Neuronal stem cell (in vitro differentiated cells): ENCODE data around the gene SMTNL2.
A peak's percentile ranks its signal among the peaks of the same experiment; 100 is the strongest.

ENCODE experiments used
- DNase-seq: peaks from one replicate; pipeline ENCODE4 v3.0.0-alpha.2; 2013; ENCODE audit warnings: low spot score
- H2AFZ ChIP-seq: one replicate; pipeline ENCODE4 v1.6.1; 2013; ENCODE audit warnings: mild to moderate bottlenecking, low read length, inconsistent platforms
- H2AK5ac ChIP-seq: 2 replicates; pipeline ENCODE4 v1.6.1; 2013; ENCODE audit warnings: low read depth, mild to moderate bottlenecking, inconsistent platforms, low read length, moderate library complexity, mixed read lengths
- H2BK120ac ChIP-seq: 2 replicates; pipeline ENCODE4 v1.6.1; 2013; ENCODE audit warnings: low read depth, mild to moderate bottlenecking, inconsistent platforms, low read length, moderate library complexity, mixed read lengths
- H2BK12ac ChIP-seq: one replicate; pipeline ENCODE4 v1.6.1; 2013; ENCODE audit warnings: low read length, inconsistent platforms
- H2BK15ac ChIP-seq: 2 replicates; pipeline ENCODE4 v1.6.1; 2013; ENCODE audit warnings: mild to moderate bottlenecking, low read length, inconsistent platforms, mixed read lengths
- H2BK5ac ChIP-seq: one replicate; pipeline ENCODE4 v1.6.1; 2013; ENCODE audit warnings: inconsistent platforms, mild to moderate bottlenecking, low read length, moderate library complexity
- H3K14ac ChIP-seq: one replicate; pipeline ENCODE4 v1.6.1; 2013; ENCODE audit warnings: low read length, inconsistent platforms
- H3K18ac ChIP-seq: 2 replicates; pipeline ENCODE4 v1.6.1; 2013; ENCODE audit warnings: low read length, inconsistent platforms
- H3K23ac ChIP-seq: 2 replicates; pipeline ENCODE4 v1.6.1; 2013; ENCODE audit warnings: low read depth, mild to moderate bottlenecking, mixed read lengths, low read length, inconsistent platforms; ENCODE audit not compliant: poor library complexity
- H3K27ac ChIP-seq: replicated peaks from 3 replicates; pipeline ENCODE4 v1.5.1; 2013; ENCODE audit warnings: low read length, inconsistent platforms
- H3K27me3 ChIP-seq, 3 experiments: 2 replicates each; pipeline ENCODE4 v1.6.1; 2013; ENCODE audit warnings: low read length in 3 of 3, mild to moderate bottlenecking in 2 of 3, inconsistent platforms in 1 of 3, low read depth in 1 of 3, mixed read lengths in 1 of 3, moderate library complexity in 1 of 3; ENCODE audit not compliant: control insufficient read depth in 3 of 3, insufficient read depth in 3 of 3
- H3K36me3 ChIP-seq, 2 donors: replicated peaks in 1 of 2; 2 replicates each; pipeline ENCODE4 v1.6.1; 2013; ENCODE audit warnings: low read length in 2 of 2; ENCODE audit not compliant: control insufficient read depth in 2 of 2, insufficient read depth in 2 of 2
- H3K4ac ChIP-seq: 2 replicates; pipeline ENCODE4 v1.6.1; 2013; ENCODE audit warnings: inconsistent platforms, mild to moderate bottlenecking, low read length, moderate library complexity
- H3K4me1 ChIP-seq, 2 donors: 1 replicate in 1 of 2; 2 replicates in 1 of 2; pipeline ENCODE4 v1.6.1; 2013; ENCODE audit warnings: low read length in 2 of 2, low read depth in 1 of 2; ENCODE audit not compliant: control insufficient read depth in 2 of 2, insufficient read depth in 1 of 2
- H3K4me2 ChIP-seq: one replicate; pipeline ENCODE4 v1.6.1; 2013; ENCODE audit warnings: mild to moderate bottlenecking, low read length, inconsistent platforms; ENCODE audit not compliant: insufficient read depth, poor library complexity, severe bottlenecking
- H3K4me3 ChIP-seq, 2 donors: 2 replicates each; pipeline ENCODE4 v1.5.1; 2013; ENCODE audit warnings: low read length in 2 of 2, mild to moderate bottlenecking in 2 of 2, inconsistent platforms in 1 of 2, moderate library complexity in 1 of 2
- H3K79me1 ChIP-seq: one replicate; pipeline ENCODE4 v1.6.1; 2013; ENCODE audit warnings: low read depth, mild to moderate bottlenecking, inconsistent platforms, low read length, moderate library complexity
- H3K9ac ChIP-seq: one replicate; pipeline ENCODE4 v1.6.1; 2013; ENCODE audit warnings: mild to moderate bottlenecking, low read depth, low read length, inconsistent platforms; ENCODE audit not compliant: poor library complexity
- H3K9me3 ChIP-seq, 2 donors: replicated peaks in 1 of 2; 2 replicates each; pipeline versions ENCODE3 to v1.6.1; 2013; ENCODE audit warnings: low read length in 2 of 2, mild to moderate bottlenecking in 2 of 2, inconsistent platforms in 1 of 2, low read depth in 1 of 2, mixed read lengths in 1 of 2, moderate library complexity in 1 of 2; ENCODE audit not compliant: control insufficient read depth in 2 of 2, insufficient read depth in 1 of 2
- H4K8ac ChIP-seq: one replicate; pipeline ENCODE4 v1.6.1; 2013; ENCODE audit warnings: low read depth, mild to moderate bottlenecking, inconsistent platforms, low read length, moderate library complexity
- H4K91ac ChIP-seq: one replicate; pipeline ENCODE4 v1.6.1; 2013; ENCODE audit warnings: low read length, low read depth, mild to moderate bottlenecking, inconsistent platforms; ENCODE audit not compliant: poor library complexity
- WGBS, 2 donors: extraction: QIAGEN DNeasy Blood & Tissue Kit; methylation state at CpG; one replicate each; pipeline ENCODE4 v1.1.7; 2013; ENCODE audit warnings: missing lambda C conversion rate in 2 of 2, mixed read lengths in 1 of 2; ENCODE audit not compliant: insufficient read length in 2 of 2, insufficient replicate concordance in 1 of 2; ENCODE audit errors: extremely low coverage in 2 of 2; 5-methylcytosine and 5-hydroxymethylcytosine counted together

Gene SMTNL2

GRCh38 chr17:4584917-4585637 lies 748 bp downstream of the SMTNL2 start:
- H3K27ac ChIP-seq, result no peak overlapping the region
- peak overlapping the region; percentile 97 for H2BK12ac ChIP-seq
- H3K23ac ChIP-seq, result peak overlapping the region; percentile 68
- peak overlapping the region; percentile 65 for H4K8ac ChIP-seq
- H4K91ac ChIP-seq, result no peak overlapping the region
- no peaks in the 10 kb centered on the region for H3K36me3 ChIP-seq
- H2BK15ac ChIP-seq, result peak overlapping the region; percentile 91
- peak overlapping the region; percentile 88 for H3K9ac ChIP-seq
- no peak overlapping the region for H2BK5ac ChIP-seq
- H3K4ac ChIP-seq, result no peak overlapping the region
- peak overlapping the region; percentile 99 for H3K18ac ChIP-seq
- no CpG with 5 or more reads among the region's 57 CpGs for WGBS, 2 donors
- H3K27me3 ChIP-seq, result peaks cover 4 to 93% (median 22%) of the 10 kb centered on the region in 3 experiments
- peak overlapping the region in 1 of 2 donors; percentile 89 for H3K4me3 ChIP-seq
- peaks cover 7 to 19% of the 10 kb centered on the region in 2 donors for H3K4me1 ChIP-seq
- no peak for DNase-seq
- H2AK5ac ChIP-seq, result peak overlapping the region; percentile 93
- peaks cover 0 to 2% of the 10 kb centered on the region in 2 donors for H3K9me3 ChIP-seq
- peak overlapping the region; percentile 100 for H3K4me2 ChIP-seq
- no peak overlapping the region for H2AFZ ChIP-seq
- peak overlapping the region; percentile 71 for H3K14ac ChIP-seq
- peaks cover 10% of the 10 kb centered on the region for H3K79me1 ChIP-seq
- H2BK120ac ChIP-seq, result no peak overlapping the region

GRCh38 chr17:4585638-4585994 lies 1.3 kb downstream of the SMTNL2 start:
- no peak overlapping the region for H3K4ac ChIP-seq
- no CpG with 5 or more reads among the region's 7 CpGs for WGBS, 2 donors
- H3K27ac ChIP-seq, result no peak overlapping the region

GRCh38 chr17:4586043-4586442 lies 1.7 kb downstream of the SMTNL2 start:
- Histone ChIP-seq H3K4me3 (no peak overlapping the region), H4K8ac (no peak overlapping the region), H3K79me1 (peaks cover 9% of the 10 kb centered on the region), H3K18ac (no peak overlapping the region), H3K27ac (no peak overlapping the region), H3K4me1 (peaks cover 7 to 19% of the 10 kb centered on the region in 2 donors), H3K27me3 (peaks cover 4 to 95% (median 22%) of the 10 kb centered on the region in 3 experiments), H2BK12ac (no peak overlapping the region), H3K36me3 (no peaks in the 10 kb centered on the region), H2BK15ac (no peak overlapping the region), H3K23ac (no peak overlapping the region), H2BK120ac (no peak overlapping the region), H3K9ac (no peak overlapping the region), H2AFZ (no peak overlapping the region), H4K91ac (no peak overlapping the region), H3K4me2 (no peak overlapping the region), H2AK5ac (no peak overlapping the region), H3K4ac (no peak overlapping the region), H3K14ac (no peak overlapping the region), H3K9me3 (peaks cover 0 to 2% of the 10 kb centered on the region in 2 donors), H2BK5ac (no peak overlapping the region)
- no CpG with 5 or more reads among the region's 9 CpGs for WGBS, 2 donors
- DNase-seq, result no peak

More at GRCh38 chr17:4585638-4585994, 1.3 kb downstream of the SMTNL2 start:
- Histone ChIP-seq H3K9ac (no peak overlapping the region), H2BK120ac (no peak overlapping the region), H3K4me2 (peak overlapping the region; percentile 23), H3K18ac (peak overlapping the region; percentile 84), H3K9me3 (peaks cover 0 to 2% of the 10 kb centered on the region in 2 donors), H3K23ac (peak overlapping the region; percentile 68), H3K79me1 (peaks cover 10% of the 10 kb centered on the region), H3K36me3 (no peaks in the 10 kb centered on the region), H3K4me1 (peaks cover 7 to 19% of the 10 kb centered on the region in 2 donors), H2BK12ac (peak overlapping the region; percentile 93), H2BK5ac (no peak overlapping the region), H2AK5ac (peak overlapping the region; percentile 93), H4K91ac (no peak overlapping the region), H2BK15ac (peak overlapping the region; percentile 91), H4K8ac (no peak overlapping the region), H3K14ac (no peak overlapping the region), H2AFZ (no peak overlapping the region), H3K27me3 (peaks cover 4 to 94% (median 22%) of the 10 kb centered on the region in 3 experiments), H3K4me3 (no peak overlapping the region)
- no peak for DNase-seq

- Histone ChIP-seq H2BK120ac (peak overlapping the region; percentile 19), H3K79me1 (peaks cover 4% of the 10 kb centered on the region), H4K91ac (peak overlapping the region; percentile 46), H3K36me3 (no peaks in the 10 kb centered on the region), H2BK15ac (no peak overlapping the region), H3K4me1 (peaks cover 6 to 14% of the 10 kb centered on the region in 2 donors), H4K8ac (no peak overlapping the region), H3K4ac (no peak overlapping the region), H3K4me3 (no peak overlapping the region), H3K14ac (peak overlapping the region; percentile 75), H2BK12ac (peak overlapping the region; percentile 16), H3K4me2 (no peak overlapping the region), H3K18ac (no peak overlapping the region), H3K9ac (no peak overlapping the region), H2AFZ (no peak overlapping the region), H3K27me3 (peaks cover 4 to 95% (median 22%) of the 10 kb centered on the region in 3 experiments), H3K27ac (no peak overlapping the region), H2BK5ac (no peak overlapping the region), H2AK5ac (no peak overlapping the region), H3K9me3 (peaks cover 0 to 2% of the 10 kb centered on the region in 2 donors), H3K23ac (no peak overlapping the region)
- no peak for DNase-seq
- no CpG with 5 or more reads among the region's 7 CpGs for WGBS, 2 donors
Observed at GRCh38 chr17:4587195-4587594, 2.9 kb downstream of the SMTNL2 start.
